GM19023 (cell line): ENCODE measurements around the gene PLEKHD1.
"Not testable (repeated sequence)": the region's sequence is repeated elsewhere in the genome, so short reads cannot be mapped to it uniquely, and the experiment has no call there.

Experiments used
- ATAC-seq: cut with Tn5 transposase; IDR thresholded peaks from one replicate; pipeline ENCODE4 v1.9.1; 2021; ENCODE audit warnings: mild to moderate bottlenecking, moderate library complexity; ENCODE audit not compliant: unreplicated experiment

Gene PLEKHD1

DNA sequence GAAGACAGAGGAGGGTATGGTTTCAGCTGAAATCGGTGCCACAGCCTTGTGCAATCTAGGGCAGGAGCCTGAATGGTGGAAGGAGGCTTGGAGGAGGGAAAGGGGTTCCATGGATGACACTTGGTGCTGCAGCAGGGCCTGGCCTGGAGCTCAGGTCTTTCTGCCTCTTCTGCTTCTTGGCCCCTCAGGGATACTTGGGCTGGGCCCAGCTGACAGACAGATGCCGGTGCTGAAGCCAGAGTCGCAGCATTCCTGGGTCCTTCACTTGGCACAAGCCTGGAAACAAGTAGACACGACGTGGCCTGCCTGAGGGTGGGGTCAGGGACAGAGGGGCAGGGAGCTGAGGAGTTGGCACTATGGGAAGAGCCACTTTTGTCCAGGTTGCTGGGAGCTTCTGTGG lies 4.4 kb upstream of the PLEKHD1 start:
- no peak for ATAC-seq

DNA sequence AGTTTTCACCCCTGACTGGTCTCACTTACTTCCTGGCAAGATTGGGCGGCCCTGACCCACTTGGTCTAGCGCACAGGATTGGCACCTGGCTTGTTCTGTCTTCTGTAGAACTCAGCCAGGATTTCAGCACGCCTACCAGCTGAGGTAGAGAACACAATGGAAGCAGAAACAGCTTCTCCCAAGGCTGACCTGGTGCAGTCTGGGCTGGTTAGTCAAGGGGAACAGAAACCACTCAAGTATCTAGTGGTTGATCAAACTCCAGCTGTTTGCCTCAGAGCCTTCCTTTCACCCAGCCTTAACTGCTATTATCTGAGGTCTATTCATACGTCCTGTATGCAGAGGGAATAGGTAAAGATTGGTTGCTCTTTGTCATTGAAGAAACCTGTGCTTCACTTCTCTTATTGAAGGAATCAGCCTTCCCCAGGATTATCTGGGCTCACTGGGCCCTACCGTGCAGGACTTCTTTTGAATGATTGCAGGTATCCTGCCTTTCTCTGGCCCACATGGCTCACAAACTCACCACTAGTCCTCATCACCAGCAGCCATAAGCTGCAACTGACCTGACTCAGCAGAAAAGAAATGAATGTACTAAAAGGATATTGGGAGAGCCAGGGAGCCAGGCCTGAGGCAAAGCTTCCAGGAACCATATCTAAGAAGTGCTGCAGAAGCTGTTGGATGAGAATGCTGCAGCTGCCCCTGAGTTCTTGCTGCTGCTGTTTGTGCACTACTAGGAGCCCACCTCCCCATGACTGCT lies 2.5 kb upstream of the PLEKHD1 start:
- peak; percentile 91 for ATAC-seq

DNA sequence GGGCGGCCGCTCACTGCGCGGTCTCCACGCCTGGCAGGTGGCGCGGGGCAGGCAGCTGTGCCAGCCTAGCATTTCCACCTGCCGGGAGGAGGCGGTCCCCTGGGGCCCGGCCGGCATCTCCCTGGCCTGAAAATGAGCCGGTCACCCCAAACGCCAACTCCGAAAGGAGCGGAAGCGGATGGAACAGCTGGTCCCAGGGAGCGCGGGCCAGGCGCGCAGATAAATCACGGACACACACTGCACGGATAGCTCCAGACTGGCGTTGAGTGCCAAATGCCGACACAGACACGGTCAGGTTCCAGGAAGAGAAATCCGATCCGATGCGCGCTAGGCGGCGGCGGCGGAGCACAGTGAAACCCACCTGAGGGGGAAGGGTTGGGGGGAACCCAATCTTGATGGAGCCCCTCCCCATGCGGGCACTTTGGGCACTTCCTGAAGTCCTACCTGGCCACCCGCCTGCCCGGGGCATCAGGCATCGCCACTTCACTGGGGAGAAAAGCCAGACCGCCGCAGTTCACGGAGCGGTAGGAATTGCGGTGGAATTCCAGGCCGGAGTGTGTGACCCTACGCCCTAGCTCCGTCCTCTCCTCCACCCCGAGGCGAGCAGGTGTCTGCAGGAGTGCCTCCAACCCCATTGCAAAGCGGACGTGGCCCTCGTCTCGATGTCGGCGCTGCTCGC lies 624 bp upstream of the PLEKHD1 start:
- ATAC-seq, result no peak

DNA sequence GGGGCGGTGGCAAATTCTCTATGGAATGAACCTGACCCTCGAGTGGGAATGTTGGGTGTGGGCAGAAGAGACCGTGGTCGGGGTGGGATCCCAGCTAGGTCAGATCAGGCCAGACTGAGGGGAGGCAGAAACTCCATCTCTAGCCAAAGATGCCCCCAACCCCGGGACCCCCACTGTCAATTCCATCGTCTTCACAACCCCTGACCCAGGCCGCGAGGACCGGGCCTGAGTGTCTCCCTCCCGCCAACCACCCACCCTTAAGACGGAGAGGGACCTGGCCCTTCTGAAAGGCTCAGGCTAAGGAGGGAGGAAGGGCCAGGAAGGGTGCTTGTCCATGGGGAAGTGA lies 760 bp downstream of the PLEKHD1 start:
- no peak for ATAC-seq

DNA sequence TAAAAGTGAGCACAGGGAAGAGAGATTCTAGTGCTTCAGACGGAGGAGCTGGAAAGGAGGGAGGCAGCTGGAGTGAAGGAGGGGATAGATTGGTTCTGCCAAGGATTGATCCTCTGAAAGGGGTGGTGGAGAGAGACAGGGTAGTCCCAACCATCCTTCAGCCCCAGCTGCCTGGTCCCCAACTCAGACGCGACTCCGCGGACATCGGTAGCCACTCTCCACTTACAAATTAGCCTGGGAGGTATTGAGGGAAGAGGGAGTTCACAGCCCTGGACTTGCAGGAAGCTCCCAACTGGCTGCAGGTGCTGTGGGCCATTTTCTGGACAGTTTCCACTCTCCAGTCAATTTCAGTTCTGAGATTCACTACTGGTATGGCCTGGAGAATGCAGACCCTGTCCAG lies 1.2 kb downstream of the PLEKHD1 start:
- no peak for ATAC-seq

DNA sequence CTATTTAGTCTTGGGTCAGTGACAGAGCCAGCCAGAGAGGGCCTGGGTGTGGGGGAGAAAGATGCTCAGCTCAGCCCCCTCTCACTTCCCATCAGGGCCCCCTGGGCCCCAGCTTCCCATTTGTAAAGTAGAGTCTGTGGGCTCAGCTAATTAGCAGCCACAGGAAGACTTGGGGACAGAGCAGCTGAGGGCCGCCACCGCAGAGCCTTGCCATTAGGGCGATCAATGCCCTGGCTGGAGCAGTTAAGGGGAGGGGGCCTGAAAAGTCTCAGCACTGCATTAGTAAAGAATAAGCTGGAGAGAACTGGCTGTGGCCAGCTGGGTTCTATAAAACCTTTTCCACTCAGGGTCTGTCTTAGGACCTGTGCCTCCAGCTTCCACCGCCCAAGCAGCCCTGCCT lies 2.7 kb downstream of the PLEKHD1 start:
- no peak for ATAC-seq

DNA sequence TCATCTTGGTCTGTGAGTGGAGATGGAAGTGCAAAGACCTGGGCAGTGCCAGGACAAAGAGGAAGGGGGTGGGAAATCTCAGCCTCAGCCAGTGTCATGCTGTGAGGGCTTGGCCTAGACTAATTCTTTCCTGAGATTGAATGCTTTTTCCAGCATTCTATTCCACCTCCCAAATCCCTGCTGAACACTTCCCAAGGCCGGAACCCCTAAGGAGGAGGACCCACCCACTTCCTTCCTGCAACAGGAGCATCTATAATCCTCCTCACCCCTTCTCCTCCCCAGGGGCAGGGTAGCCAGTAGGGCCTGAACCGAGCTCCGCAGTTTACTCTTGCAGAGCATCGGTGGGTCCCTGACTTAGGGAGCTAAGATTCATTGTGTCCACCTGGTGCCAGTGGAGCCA lies 3.2 kb downstream of the PLEKHD1 start:
- ATAC-seq, result no peak

DNA sequence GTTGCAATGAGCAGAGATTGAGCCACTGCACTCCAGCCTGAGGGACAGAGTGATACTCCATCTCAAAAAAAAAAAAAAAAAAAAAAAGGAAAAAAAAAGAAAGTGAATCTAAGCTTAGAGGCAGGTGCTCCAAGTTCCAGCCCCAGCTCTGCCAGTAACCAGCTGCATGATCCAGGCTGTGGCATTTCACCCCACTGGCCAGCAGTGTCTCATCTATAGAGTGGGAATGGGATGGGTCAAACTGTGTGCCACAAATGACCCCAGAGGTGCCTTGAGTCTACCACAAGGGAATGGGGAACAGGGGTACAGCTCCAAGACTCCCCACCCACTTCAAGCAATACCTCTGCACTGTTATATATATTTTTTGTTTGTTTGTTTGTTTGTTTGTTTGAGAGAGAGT lies 5.0 kb downstream of the PLEKHD1 start:
- no peak for ATAC-seq

DNA sequence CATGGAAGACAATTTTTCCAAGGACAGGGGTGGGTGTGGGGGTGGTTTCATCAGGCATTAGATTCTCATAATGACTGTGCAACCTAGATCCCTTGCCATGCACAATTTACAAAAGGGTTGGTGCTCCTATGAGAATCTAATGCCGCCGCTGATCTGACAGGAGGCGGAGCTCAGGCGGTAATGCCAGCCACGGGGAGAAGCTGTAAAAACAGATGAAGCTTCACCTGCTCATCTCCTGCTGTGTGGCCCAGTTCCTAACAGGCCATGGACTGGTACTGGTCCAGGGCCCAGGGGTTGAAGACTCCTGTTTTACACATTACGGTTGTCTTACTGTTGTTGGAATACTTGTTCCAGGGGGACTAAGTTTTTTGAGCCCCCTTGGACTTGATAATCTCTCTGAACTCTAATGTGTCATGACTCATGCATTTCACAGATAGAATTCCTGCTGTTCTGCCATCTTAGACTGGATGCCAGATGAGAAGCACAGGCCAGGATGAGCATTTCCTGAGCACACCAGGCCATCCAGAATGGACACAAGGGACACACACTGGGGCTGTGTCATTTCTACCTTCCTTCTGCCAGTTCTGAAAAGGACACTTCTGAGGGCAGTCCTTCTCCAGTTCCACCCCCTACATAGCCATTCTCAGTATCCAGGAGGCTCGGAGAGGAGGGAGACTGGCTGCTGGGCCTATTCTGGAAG lies 5.8 kb downstream of the PLEKHD1 start:
- ATAC-seq, result no peak

DNA sequence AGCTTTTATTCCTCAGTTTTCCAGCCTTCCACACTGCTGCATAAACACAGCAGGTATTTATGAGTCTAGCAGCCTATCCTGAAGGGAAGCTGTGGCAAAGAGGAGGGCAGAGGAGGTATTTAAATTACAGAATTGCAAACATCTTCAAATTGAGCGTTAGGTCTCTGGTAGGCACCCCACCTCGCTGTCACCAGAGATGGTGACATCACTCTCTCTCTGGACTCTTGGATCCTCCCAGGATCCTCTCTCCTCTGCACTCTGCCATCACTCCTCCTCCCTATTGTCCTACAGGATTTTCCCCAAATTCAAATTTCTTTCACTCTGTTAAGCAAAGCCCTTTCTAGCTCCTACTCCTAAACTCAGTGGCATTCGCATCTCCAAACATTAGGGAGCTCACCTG lies 6.7 kb downstream of the PLEKHD1 start:
- ATAC-seq, result no peak

DNA sequence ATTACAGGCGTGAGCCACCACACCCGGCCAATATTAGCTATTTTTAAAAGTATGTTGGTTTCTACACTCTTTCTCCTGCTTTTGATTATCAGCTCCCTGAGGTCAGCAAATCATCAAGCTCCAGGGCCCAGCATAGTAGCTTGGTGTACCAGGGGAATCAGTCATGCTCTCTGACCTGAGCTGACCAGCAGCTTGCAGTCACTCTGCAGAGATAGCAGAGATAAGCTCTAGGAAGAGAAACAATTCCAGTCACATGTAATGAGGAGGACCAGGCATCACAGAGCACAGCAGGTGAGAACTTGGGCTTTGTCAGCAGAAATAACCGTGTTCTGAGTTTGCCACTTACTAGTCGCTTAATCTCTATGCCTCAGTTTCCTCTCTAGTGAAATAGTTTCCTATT lies 8.5 kb downstream of the PLEKHD1 start:
- ATAC-seq, result no peak

DNA sequence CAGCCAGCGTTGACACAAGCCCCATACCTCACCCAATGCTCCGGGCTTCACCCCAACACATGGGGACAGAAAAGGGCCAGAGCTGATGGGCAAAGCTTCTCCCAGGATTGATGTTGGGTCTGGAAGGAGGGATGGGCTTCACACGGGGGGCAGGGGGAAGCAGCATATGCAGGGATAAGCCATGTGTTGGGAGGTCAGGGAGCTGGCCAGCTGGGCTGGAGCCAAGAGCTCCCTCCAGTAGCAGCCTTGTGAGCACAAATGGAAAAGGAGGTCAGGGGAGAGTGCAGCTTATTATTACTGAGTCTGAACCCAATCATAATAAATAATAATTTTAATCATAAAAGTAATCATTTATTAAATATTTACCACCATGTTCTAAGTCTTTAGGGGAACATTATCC lies 9.3 kb downstream of the PLEKHD1 start:
- ATAC-seq, result no peak

DNA sequence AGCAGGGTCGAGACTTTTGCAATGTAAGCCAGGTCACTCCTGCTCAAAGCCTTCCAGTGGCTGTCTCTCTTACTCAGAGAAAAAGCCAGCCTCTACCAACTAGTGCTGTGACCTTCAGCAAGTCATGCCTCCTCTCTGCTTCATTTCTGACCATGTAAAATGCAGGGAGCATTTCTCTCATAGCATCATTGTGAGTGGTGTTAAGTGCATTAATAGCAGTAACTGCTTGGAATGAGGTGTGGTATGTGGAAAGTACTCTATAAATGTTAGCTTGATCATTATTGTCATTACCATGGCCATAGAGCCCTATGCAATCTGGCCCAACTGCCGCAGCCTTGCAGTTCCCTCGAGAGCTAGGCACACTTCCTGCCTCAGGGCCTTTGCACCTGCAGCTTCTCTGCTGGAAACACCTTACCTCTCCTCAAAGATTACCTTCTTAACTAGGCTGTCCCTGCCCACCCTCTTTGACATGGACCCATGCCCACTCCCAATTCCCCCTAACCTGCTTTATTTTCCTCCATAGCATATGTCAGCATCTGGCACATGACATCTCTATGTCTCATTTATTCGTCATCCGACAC lies 10.9 kb downstream of the PLEKHD1 start:
- no peak for ATAC-seq

DNA sequence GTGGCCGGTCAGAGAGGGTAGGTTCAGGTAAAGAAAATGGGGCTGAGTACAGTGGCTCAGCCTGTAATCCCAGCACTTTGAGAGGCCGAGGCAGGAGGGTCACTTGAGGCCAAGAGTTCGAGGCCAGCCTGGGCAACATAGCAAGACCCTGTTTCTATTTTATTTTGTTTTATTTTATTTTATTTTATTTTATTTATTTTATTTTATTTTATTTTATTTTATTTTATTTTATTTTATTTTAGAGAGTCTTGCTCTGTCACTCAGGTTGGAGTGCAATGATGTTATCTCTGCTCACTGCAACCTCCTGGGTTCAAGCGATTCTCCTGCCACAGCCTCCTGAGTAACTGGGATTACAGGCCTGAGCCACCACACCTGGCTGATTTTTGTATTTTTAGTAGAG lies 13.3 kb downstream of the PLEKHD1 start:
- ATAC-seq, result not testable (repeated sequence)

DNA sequence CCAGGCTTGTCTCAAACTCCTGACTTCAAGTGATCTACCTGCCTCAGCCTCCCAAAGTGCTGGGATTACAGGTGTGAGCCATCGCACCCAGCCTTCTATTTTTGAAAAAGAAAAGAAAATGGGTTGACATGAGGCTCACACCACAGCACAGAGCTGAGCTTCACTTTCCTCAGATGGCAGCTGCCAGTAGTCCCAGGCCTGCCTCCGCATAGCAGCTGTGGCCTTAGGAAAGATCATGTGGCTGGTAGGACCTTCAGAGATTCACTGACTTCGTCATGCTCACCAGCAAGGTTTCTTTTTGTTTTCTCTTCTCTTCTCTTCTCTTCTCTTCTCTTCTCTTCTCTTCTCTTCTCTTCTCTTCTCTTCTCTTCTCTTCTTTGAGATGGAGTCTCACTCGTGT lies 13.8 kb downstream of the PLEKHD1 start:
- not testable (repeated sequence) for ATAC-seq

DNA sequence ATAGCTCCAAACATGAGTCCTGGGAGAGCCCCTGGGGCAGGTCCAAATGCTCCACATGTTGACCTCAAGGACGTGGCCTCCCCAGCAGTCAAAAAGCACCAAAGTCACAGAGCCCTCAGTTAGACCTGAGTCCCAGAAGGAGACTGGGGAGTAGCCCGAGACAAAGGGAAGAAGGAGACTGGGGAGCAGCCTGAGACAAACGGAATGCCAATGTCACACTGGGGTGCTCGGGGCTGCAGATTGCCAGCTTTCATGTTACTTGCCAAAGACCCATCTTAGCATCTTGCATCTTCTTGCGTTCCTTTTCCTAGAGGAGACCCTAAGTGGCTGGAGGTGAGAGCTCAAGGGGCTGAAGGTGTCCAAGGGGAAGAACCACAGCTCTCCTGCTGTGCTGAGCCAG lies 14.9 kb downstream of the PLEKHD1 start:
- no peak for ATAC-seq

DNA sequence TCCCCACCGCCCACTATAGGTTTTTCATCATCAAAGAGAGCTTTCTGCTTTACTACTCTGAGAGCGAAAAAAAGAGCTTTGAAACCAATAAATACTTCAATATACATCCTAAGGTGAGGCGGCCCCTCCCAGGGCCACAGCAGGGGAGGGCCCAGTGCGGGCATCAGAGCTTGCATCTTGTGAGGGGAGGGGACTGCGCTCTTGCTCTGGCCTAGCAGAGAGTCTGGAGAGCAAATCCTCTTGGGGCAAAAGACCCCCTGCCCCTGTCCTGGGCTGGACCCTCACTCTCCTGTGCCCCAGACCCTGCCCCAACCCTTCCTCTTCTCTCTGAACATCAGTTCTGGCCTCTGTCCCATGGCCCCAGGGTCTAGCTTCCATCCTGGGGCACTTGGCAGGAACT lies 15.6 kb downstream of the PLEKHD1 start:
- ATAC-seq, result no peak

DNA sequence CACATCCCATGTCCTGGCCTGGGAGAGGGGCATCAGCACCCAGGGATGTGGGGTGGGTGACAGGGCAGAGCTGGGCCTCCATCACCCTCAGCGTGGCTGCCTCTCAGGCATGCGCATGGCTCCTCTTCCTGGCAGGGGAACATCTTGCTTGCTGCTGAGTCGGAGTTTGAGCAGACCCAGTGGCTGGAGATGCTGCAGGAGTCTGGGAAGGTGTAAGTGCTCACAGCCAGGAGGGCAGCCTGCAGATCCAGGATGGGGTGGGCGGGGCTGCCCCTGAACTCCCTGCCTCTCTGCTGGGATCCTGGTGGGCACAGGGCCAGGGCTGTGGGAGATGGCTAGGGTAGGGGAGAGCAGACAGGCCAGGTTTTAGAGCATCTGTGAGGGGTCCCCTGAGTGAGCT lies 16.2 kb downstream of the PLEKHD1 start:
- no peak for ATAC-seq

DNA sequence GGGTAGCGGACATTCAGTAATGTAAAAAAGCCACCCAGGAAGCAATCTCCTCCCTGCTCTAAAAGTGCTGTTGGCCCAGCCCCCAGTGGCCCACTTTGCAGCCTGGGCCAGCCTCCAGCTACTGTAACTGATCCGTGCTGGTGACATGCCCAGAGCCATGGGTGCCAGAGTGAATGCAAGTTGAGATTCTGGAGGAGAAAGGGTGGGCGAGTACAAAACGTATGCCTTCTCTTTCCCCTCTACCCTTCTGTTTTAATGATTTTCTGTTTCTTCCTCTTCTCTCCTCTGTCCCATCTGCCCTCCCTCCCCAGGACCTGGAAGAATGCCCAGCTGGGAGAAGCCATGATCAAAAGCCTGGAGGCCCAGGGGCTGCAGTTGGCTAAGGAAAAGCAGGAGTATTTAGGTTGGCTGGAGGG lies 16.9 kb downstream of the PLEKHD1 start:
- ATAC-seq, result no peak

DNA sequence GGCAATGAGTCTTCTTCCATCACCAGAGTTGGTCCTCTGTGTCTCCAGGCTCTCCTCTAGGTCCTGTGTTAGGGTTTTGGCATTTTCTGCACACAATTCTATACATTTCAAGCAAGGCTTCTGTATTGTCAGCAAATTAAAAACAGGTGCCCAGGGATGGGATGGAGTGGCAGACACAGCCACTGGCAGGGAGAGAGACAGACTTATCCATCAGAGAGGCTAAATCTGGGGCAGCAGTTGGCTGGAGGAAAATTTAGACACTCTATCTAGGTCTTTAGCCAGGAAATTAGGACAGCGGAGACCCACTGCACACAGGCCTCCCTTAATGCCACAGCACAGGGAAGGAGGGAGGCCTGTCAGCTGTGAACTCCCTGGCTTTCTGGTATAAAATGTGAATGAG lies 20.2 kb downstream of the PLEKHD1 start:
- ATAC-seq, result no peak

DNA sequence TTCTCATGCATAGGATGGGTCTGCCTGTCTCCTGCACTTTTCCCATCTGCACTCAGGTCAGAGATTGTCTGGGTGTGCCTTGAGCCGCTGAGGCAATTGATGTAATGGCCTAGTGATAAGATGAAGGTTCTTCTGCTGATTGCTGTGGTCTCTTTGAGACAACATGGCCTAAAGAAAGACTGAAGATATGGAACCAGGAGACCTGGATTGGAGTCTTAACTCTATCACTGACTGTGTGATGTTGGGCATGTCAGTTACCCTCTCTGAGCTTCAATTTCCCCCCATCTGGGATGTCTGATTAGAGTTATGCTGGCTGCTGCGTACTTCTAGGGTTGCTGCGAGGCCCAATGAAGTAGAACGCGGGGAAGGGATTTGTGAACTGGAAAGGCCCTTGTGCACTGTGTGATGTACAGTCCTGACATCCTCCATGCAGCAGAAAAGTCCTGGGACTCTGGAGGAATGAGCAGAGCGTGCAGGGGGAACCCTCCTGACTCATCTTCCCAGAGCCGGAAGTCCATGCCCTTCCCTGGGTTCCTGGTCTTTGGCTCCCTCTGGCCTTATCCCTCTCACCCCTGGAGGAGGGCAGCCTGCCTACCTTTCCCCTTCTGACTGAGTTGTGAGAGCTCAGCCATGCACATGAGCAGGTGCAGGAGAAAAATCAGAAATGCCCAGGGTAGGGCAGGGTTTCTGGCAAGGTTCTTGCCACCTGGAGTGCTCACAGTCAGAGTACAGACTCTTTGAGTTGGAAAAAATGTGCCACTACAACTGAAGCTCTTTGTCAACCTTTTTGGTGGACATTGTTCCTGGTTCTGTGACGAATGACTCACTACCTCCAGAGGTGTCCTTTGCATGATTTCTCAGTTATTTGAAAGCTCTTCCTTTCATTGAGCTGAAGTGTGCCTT lies 21.1 kb downstream of the PLEKHD1 start:
- ATAC-seq, result no peak
